GM18858 (cell line): ENCODE data around the gene OMP.
"Not testable (repeated sequence)": the region's sequence is repeated elsewhere in the genome, so short reads cannot be mapped to it uniquely, and the experiment has no call there.

Experiments used
- ATAC-seq: cut with Tn5 transposase; IDR thresholded peaks from one replicate; pipeline ENCODE4 v1.9.1; 2021; ENCODE audit not compliant: unreplicated experiment

The OMP gene

DNA sequence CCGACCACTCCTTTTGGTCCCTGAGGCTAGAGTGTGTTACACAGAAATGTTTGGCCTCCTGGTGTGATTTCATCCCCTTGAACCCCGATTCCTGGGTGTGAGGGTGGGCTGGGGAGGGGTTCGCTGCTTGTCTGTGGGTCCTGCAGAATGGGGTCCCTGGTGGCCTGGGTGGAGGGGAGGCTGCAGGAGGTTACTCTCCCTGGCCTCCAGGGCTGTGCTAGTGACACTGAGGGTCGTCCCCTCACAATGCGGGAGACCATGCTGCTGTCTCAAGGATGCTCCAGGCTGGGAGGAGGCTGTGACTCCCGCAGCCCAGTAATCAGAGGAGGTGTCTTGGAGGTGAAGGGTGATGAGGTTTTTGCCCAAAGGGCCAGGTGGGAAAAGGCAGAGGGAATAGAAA is 17.0 kb upstream of the OMP start:
- no peak for ATAC-seq

GRCh38 chr11:77086521-77087472 is 15.8 kb upstream of the OMP start:
- no peak for ATAC-seq

GRCh38 chr11:77087723-77088225 is 14.9 kb upstream of the OMP start:
- no peak for ATAC-seq

GRCh38 chr11:77088236-77089003 is 14.2 kb upstream of the OMP start:
- ATAC-seq, result no peak

DNA sequence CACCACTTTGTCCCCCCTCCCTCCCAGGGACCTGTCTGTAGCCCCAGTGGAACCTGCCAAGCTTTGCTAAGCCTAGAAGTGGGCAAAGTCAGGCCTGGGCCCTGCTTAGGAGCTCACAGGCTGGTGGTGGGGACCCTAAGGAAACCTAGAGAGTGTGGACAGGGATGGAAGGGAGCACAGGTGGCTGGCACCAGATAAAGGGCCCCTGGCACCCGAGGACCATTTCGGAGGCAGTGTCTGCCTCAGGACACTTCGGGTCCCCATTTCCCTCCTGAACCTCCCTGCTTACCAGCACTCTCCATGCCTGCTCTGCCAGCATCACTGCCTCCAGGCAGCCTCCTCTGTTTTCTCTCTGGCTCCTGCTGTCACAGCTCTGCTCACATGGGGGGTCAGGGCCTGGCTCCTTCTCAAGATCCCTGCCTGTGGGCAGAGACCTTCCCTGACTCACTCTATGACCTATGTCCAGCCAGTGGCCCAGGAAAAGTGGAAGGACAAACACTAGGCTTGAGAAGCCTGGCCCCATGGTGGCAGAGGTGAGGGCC is 13.6 kb upstream of the OMP start:
- ATAC-seq, result no peak

- ATAC-seq, result no peak
Observed at GRCh38 chr11:77090046-77090372, 12.6 kb upstream of the OMP start.

- no peak for ATAC-seq
Observed at GRCh38 chr11:77090373-77091111, 12.1 kb upstream of the OMP start.

DNA sequence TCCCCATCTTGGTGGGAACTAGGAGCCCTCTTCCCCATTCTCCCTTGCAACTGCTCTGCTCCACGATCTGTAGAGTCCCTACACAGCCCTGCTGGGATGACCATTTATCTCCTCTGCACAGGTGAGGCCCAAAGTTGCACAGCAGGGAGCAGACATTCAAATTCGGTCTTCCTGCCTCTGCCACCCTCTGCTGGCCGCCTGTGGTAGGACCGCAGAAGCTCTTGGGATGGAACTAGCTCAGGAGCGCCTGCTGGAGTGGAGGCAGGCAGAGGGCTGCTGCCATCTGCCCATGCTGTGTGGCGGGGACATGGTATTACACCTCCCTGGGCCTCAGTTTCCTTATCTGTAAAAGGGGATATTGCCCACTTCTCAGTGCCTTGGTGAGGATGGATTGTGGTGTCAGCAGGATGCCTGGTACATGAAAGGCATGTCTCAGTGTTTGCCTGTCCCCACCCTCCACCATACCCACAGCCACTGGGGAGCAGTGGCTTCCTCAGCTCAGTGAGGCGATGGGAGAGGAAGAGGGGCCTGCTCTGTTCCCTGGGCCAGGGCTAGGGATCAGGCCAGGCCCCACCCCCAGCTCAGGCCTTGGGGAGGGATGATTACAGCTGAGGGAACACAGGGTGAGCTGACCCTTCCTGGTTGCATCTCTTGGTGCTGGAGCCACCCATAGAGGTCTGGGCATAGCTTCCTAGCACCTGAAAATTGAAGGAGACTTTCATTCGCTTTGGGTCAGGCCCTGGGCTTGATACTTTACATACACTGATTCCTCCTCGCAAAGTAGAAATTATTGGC is 11.3 kb upstream of the OMP start:
- peak; percentile 73 for ATAC-seq

DNA sequence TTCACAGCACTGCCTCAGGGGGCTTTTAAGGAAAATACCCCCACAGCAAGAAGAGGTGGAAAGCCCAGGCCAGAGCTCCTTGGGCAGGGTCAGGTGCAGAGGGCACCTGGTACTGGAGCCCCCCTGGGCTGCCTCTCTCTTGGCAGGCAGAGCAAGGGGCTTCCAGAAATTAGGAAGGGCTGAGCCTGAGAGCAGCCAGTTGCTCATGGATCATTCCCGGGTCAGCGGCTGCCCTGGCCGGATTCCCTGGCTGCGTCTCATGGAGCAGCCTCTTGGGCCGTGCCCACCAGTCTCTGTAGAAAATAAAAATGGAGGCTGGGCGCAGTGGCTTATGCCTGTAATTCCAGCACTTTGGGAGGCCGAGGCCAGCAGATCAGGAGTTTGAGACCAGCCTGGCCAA is 10.3 kb upstream of the OMP start:
- ATAC-seq, result no peak

GRCh38 chr11:77093056-77093891 is 9.4 kb upstream of the OMP start:
- ATAC-seq, result no peak

GRCh38 chr11:77093987-77094840 is 8.4 kb upstream of the OMP start:
- ATAC-seq, result no peak

DNA sequence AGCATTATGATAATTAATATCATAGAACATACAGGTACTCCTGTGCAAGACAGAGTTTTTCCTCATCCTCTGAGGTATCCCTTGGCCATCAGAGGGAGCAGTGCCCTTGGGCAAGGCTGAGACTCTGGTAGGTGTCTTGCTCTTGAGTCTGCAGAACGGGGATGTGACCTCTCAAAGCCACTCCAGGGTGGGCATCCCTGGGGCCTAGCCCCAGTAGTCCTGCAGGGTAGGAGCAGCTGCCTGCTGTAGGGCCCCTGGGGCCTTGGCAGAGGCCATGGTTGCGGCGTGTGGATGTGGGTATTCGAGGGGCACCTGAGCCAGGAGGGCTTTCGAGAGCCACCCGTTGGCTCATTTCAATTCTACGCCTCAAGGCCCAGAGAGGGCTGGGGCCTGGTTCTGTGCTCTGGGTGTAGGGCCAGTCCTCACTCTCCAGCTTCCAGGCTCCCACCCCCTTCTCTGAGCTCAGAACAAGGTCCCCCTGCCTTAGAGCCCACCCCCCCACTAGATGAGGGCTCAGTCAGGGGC is 7.7 kb upstream of the OMP start:
- ATAC-seq, result no peak

GRCh38 chr11:77095551-77096490 is 6.8 kb upstream of the OMP start:
- ATAC-seq, result no peak

DNA sequence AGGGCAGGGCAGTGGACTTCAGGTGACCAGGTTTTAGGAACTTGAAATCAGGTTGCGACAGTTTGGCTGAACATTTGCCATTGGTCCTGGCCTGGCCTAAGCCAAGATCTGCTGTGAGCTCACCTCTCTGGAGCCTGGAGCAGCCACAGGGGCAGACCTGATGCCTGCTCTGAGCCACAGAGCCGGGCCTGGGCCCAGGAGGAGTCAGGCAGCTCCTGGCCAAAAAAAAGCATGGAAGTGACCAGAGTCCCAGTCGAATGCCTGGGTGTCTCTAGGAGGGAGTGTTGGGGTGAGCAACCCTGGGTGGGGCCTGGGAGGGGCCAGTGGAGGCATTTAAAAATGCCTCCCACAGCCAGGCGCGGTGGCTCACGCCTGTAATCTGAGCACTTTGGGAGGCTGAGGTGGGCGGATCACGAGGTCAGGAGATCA is 6.0 kb upstream of the OMP start:
- no peak for ATAC-seq

- ATAC-seq, result not testable (repeated sequence)
Observed at GRCh38 chr11:77097180-77097579, 5.5 kb upstream of the OMP start.

DNA sequence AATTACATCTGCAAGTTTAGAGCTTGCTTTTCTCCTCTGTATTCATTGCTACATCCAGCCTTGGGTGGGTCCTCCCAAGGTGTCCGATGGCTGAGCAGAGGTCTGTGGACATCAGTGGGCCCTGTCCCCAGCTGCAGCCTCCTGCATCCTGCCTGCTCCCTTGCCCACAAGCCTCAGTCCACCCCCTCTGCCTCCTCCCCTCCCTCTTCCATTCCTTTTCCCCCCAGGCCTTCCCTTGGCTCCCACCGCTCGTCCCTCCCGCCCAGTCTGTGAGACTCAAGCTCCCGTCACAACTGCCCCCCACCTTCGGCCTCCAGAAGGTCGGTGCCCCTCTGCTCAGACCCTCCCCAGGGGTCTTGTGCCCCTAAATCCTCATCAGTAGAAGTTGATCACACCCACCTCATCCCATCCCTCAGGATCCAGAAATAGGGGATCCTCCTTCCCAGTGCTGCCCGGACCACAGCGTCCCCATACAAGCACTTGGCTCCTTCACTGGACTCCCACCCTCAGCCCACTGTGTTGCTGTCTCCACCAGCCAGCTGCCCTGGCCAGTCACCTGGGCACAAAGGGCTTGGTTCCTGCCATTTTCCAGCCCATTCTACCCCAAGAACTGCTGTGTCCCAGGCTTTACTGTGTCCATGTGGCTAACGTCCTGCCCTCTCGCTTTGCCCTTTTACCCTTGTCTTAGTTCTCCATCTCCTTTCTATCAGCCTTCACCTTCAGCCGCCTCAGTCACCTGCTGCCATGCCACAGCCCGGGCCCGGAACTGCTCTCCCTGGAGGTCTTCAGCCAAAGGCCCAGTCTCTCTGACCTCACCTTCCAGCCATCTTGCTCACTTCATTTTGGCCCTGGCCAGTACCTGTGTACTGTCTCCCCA is 2.2 kb upstream of the OMP start:
- no peak for ATAC-seq
